GM18870 (cell line): ENCODE measurements around the gene CBLN1.

Experiments used
- ATAC-seq: cut with Tn5 transposase; IDR thresholded peaks from one replicate; pipeline ENCODE4 v1.9.1; 2021; ENCODE audit warnings: moderate library complexity; ENCODE audit not compliant: unreplicated experiment

Gene CBLN1

DNA sequence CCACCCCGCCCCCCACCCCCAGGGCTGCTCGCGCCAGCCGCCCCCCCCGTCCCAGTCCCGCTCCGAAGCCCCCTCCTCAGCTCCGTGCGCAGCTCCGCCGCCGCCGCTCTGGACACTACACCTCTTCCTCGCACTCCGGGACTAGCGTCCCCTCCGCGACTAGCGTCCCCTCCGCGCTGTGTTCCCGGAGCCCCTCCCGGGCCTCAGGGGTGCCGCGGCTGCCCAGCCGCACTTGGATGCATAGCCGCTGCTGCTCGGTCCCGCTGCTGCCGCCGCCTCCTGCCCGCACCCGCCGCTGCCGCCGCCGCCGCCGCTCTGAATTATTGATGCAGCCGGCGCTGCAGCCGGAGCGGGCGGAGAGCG lies at the start of gene CBLN1:
TSS of gene CBLN1 (minus strand) at position 359 of the 363 bp plus-strand sequence. CDS start 373 bp downstream, outside the sequence.
- no peak for ATAC-seq

DNA sequence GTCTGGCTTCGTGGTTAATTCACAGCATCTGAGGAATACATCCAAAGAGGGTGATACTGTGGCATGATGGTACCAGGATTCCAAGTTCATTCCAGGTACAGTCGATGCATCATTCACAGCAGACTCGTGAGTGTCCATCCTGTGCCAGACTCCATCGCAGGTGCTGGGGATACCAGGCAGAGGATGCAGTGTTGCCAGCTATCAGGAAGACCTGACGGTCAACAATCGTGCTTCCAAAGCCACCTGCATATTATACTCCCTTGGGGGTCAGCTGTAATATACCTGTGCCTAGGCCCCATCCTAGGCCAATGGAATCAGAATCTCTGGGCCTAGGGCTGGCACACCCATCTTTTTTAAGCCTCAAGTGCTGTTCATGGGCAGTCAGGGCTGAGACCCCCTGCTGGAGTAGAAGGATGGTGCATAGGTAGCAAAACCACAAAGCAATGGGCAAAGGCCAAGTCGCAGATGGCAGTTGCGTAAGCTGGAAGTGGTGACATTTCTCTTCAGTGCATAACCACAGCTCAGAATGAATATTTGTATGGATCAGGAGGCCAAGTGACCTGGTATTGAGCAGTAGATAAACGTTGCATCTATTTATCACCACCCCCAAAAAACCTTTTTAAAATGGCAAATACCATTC lies 49.0 kb upstream of the CBLN1 start:
- ATAC-seq: no peak

DNA sequence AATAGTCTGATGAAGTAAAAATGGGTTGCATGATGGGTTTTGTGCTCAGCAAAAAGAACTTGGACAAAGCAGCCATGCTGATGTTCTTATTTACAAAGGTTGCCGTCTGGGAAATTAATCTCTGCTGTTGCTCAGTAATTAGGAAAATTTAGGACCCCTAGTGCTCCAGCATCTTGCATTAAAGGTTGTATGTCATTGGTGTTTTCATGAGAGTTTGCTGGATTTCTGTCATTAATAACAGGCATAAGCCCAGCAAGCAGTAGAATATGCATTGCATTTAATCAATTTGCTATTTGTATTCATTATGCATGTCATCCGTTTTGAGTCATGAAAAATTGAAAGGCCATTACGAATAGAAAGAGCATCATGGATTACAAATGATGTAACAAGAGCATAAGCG lies 46.7 kb upstream of the CBLN1 start:
- no peak for ATAC-seq

DNA sequence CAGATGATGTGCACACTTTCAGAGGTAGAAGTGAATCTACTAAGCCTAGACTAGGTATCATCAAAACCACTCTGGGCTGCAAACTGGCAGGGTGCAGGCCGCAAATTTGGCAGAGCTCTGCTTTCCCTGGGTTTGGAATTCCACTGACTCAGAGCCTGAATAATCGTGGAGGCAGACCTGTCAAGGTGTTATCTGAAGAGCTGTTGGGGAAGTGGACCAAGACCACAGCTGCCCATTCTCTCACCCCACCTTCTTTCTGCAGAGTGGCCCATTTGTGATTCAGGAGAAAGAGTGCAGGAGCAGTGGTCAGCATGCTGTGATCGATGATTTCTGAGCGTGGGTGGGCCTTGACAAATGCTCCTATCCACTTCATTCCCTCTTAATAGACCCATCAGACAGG lies 45.8 kb upstream of the CBLN1 start:
- no peak for ATAC-seq

DNA sequence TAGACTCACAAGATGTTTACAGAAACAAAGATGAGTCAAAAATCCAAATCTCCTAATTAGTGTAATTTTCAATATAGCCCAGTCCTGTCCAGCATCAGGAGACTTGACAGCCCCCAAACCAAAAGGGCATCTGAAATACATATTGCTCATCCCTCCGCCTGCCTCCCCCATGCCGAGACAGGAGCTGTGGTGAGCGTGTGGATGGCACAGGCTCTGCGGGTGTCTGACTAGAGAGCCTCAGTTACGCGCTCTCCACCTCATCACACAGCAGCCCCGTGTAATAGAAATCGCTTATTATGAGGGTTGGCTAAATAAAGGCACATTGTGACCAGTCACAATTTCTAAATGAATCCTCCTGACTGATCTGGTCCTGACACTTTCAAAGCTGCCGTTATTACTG lies 43.1 kb upstream of the CBLN1 start:
- ATAC-seq: no peak

DNA sequence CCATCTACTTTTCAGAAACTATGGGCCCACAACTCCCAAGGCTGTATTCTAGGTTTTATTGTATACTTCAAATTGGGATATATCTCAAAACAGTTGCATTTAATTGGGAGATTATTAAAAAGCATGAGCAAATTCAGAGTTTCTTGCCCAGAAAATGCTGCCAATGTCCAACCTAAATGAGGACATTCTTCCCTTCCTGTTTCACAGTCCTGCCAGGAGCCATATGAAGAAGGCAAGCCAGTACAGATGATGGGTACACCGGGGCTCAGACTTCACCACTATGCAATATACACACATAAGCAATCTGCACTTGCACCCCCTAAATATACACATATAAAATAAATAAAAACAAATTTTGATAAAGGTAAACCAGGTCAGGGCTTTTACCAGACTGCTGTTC lies 34.0 kb upstream of the CBLN1 start:
- no peak for ATAC-seq

DNA sequence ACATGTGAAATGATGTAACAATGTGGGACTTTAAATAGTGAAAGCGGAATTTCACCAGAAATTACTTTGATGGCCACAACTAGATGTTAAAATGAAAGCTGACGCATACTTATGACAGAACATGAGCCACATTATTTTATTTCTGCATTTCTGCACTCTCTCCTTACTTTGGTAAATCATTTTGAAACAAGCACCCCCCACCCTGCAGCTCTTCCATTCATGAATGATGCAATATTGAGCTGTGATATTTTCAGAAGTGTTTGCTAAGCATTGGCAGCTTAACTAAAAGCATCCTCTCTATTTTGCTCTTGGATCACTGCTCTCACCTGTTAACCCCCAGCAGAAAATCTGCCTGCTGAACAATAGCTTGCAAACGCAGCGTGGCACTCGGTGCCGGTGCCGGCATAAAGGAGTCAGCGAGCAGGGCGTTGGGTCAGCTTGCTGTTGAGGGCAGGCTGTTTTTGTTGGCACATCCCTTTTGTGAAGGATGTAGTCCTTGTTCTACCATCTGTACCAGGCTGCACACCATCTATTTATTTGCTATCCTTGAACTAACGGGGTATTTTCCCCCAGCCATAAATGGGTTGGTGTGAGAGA lies 30.8 kb upstream of the CBLN1 start:
- no peak for ATAC-seq

DNA sequence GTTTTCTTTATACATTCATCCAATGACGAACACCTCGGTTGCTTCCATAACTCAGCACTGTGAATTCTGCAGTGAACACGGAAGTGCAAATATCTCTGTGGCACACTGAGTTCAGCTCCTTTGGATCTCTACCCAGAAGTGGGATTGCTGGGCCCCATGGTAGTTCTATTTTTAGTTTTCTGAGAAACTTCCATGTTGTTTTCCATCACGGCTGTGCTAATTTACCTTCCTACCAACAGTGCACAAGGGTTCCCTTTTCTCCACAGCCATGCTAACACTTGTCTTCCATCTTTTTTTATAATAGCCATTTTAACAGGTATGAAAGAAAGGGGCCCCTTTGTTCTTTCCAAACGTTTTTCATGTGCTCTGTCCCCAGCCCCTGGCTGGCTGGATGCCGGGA lies 30.2 kb upstream of the CBLN1 start:
- no peak for ATAC-seq

DNA sequence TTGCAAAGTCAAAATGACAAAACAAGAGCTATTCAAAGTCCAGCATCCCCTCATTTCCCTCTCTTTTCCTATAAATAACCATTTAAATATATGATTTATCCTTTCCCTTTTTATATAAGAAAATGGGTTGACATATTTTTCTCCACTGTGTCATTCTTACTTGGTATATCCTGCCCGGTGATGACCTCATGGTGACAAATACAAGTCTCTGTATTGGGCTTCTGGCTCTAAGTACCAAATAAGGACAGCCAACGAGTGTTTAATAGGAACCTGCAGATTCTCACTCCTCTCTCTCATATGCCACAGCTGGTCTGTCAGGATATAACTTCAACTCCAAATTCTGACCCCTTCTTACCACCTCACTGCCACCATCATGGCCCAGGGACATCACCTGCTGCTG lies 25.5 kb upstream of the CBLN1 start:
- no peak for ATAC-seq

DNA sequence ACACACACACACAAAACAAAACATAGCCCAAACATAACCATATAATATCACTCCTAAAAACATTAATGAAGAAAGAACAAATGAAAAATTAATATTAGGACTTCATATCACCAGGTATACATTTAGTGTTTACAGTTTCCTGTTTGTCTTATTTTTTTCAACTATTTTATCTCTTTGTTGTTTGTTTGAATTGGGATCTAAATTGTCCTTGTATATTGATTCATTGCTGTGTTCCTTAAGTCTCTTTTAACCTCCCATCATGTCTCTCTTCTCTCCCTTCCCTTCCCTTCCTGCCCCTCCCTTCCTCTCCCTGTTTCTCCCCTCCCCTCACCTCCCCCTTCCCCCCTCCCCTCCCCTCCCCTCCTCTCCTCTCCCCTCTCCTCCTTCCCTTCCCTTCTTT lies 23.8 kb upstream of the CBLN1 start:
- ATAC-seq: no peak

DNA sequence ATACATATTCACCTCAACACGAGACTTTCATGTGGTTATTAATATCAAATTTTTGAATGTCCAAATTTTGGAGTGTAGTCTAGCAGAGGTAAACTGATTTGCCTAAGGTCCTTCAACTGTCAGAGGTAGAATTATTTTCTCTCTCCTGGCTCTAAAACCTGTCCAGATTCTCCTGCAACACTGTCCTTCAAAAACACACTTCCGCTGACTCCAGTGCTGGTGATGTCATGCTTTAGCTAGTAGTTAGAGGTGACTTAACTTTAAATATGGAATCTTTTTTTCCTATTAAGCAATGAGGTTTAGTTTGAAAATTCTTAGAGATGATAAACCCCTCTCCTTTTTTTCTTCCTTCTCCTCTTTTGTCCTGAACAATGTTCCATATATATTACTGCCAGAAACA lies 10.8 kb upstream of the CBLN1 start:
- no peak for ATAC-seq

DNA sequence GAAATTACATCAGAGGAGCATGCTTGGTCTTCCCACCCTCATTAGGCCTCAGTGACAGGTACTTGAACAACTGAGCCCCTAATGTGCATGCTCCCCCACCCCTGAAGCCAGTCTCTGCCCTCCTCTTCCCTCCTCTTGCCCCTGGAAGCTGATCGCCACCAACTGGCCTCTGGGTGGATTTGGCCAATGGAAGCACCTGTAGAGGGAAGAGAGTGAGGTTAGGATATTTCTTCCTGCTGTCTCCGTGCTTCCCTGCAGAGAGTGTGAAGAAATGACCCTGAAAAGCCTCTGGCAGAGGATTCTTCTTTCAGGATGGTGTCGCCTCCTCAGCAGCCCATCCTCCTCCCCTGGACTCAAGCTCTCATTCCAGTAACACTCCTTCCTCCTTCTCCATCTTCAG lies 5.9 kb upstream of the CBLN1 start:
- no peak for ATAC-seq

DNA sequence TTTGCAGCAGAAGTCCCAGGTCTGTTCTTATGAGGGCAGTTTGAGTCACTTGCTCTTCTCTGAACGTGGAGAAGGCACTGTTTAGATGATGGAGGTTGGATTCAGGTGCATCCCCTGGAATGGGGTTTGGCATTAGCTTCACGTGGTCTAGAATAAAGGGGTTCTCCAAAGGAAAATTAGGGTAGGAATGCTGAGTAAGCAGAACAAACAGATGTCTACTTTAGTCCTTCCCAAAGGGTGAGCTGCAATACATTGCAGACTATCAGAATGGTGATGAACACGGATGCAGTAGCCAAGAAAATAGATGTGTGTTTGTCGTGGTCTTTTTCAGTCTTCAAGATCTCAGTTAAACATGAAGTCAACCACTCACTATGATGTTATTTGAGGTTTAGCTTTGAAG lies 3.3 kb upstream of the CBLN1 start:
- no peak for ATAC-seq

DNA sequence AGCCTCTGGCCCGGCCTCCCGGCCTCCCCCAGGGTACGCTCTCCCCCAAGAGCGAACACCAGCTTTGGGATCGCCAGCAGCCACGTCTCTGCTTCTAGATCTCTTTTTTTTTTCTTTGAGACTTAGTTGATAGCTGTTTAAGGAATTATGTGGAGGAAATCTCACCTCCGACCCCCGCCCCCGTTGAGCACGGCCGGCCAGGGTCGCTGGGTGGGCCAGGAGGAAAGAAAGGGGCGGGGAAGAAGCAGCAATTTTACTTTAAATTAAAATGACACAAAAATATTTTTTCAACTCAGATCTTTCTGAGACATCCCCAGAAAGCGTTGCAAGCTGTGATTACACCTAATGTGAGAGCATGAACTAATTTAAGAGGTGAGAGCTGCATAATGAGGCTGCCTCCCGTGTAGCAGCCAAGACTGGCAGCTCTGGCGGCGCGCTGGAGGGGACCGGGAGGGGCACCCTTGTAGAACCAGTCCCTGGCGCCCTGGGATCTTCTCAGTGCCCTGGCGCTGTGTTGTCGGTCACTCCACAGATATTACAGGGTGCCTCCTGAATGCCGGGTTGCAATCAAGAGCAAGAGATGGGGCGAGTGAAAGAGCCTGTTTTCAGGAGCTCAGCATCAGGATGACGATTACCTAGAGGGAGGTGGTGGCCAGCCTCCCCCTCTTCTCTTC lies 1.9 kb upstream of the CBLN1 start:
- ATAC-seq: no peak

DNA sequence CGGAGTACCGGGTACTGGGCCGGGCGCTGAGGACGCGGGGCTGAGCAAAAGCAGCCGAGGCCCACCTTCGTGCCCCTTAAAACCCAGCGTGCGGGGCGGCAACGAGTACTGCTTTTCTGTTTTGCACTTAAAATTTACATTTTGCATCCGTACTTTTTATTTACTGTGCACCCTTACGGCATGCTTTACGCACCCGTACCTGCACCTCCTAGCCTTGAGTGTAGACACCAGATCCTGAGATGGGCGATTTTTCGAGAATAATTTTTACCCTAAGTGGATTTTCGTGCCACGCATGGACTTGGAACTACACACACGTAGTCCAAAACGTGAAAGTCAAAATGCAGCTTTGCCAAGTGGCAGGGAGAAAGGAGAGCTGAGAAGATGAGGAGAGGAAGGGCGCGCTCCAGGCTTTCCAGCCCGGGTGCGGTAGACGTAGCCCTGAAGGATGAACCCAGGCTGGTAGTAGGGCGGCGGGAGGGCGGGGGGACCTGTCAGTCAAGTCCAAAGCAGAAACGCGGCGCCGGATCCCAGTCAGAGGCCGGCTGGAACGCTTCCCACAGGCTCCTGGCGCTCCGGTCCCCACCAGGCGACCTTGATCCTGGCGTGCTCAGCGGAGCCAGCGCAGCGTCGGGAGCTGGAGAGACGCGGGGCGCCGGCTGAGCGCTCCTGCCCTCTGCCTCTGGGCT lies 1.2 kb upstream of the CBLN1 start:
- ATAC-seq: no peak

DNA sequence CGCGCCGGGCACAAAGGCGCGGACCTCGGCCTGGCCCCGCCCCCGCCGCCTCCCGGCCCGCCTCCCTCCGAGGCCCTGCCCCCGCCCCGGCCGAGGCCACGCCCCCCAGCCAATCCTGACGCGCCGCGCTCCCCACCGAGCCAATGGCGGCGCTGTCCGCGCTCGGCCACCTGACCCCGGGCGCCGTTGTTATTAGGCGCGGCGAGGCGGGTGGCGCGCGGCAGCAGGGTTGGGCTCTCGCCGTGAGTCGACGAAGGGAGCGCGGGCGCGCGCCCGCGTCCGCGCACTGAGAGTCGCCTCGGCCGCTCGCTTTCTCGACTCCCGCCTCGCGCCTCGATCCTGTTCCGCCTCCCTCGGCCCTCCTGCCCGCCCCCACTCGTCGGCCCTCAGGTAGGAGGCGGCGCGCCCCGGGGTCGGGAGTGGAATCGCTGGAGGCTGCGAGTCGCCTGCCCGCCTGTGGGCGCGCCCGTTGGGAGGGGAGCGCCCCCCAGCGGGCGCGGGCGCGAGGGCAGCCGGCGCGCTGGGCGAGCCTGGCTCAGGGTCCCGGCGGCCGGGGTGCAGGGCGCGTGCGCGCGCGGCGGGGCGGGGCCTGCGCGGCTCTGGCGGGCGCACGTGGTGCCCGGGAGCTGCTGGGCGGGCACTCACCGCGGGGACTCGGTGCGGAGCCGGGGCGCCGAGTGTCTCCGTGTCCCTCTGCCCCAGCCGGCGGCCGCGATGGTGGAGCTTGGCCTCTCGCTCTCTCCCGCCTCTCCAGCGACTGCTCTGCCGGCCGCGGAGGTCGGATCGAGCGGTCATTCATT lies 405 bp upstream of the CBLN1 start:
- ATAC-seq: no peak

DNA sequence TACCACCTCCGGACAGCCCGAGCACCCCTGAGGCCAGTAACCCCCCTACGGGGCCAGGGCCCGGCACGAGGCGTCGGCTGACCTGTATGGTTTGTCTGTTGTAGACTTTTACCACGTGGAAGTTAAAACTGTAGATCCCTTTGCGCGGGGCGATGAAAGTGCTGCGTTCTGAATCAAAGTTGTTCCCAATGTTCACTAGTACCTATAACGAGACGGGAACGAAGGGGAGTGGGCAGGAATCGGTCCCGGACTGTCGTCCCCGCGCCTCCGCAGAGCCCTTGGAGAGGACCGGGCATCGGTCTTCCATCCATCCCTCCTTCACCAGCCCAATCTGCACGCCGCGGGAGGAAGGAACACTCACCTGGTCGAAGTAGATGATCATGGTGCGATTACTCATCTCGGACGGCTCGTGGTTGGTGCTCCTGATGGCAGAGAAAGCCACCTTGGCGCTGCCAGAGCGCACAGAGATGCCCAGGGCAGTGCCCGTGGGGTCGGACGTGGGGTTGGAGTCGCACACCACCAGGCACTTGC lies 732 bp downstream of the CBLN1 start:
- no peak for ATAC-seq

DNA sequence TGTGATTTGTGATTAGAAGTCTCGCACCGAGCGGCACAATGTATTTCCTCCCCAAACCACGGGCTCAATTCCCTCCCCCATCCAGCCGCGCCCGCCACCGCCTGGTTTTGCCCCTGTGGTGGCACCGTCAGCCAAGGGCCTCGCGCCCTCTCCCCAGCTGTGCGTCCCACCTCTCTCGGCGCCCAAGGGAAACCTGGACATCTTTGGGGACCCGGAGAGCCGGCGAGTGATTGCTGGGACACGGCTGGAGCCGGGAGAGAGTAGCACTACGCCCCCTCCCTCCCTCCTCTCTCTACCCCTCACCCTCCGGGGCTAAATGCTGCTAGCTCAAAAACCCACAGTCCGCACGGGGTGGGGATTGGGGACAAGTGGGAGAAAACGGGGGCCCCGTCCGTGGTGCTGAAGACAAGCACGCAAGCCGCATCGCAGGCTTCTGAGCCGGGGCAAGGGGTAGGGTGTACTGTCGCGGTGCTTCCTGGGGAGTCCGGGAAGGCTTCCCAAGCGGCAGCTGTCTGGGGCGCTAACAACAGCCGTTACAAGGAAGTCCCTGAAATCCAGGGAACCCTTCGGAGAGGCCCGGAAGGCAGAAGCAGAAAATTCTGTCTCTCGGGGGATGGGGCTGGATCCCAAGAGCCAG lies 1.4 kb downstream of the CBLN1 start:
- ATAC-seq: no peak

DNA sequence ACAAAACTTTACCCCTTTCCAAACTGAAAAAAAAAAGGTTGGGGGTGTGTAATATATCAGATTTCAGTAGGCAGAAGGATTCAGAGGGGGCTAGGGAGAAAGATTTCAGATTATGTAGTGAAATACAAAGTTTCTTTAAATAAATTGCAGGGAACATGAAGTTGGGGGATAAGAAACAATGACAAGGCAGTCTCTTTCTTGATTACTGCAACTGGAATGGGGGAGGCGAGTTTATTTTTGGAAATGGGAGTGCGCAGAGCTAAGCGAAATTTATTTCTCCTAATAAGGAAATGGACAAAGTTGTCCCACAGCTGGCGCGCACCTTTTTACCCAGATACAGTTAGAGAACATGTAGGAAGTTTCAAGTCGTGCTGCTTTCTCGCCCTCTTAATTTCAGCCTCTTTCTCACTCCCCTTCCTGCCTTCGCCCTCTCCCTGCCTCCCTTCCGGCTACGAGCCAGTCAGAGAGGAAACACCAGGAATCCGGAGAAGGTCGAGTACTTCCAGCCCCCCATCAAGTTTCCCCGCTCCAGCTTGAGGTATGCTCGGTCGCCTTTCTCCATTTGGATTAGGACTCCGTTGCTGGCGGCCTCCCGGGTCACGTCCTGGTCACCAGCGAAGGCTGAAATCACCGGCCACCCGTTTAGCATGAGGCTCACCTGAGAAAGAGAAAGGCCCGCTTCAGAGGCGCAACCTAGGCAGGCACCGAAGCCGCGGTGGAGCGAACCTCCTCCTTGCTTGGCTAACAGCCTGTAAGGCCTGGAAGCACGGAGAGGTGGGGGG lies 2.5 kb downstream of the CBLN1 start:
- no peak for ATAC-seq

DNA sequence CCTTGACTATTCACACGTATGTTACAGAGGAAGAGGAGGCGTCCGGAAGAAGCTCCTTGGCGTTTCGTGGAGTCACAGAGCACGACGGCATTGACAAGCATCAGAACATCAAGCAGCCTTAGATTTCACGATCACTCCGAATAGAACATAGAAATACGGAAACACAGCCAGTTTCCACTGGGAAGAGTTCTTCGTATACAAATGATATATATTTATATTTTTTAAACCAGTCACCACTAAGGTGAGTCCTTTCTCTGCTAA lies 3.1 kb downstream of the CBLN1 start:
- no peak for ATAC-seq
